Neuronal stem cell (in vitro differentiated cells): Measurements from ENCODE around the gene FOXP4.

Experiments used
- DNase-seq: peaks from one replicate; pipeline ENCODE4 v3.0.0-alpha.2; 2013; ENCODE audit warnings: low spot score
- H2AFZ ChIP-seq: one replicate; pipeline ENCODE4 v1.6.1; 2013; ENCODE audit warnings: mild to moderate bottlenecking, low read length, inconsistent platforms
- H2AK5ac ChIP-seq: 2 replicates; pipeline ENCODE4 v1.6.1; 2013; ENCODE audit warnings: low read depth, mild to moderate bottlenecking, inconsistent platforms, low read length, moderate library complexity, mixed read lengths
- H2BK120ac ChIP-seq: 2 replicates; pipeline ENCODE4 v1.6.1; 2013; ENCODE audit warnings: low read depth, mild to moderate bottlenecking, inconsistent platforms, low read length, moderate library complexity, mixed read lengths
- H2BK12ac ChIP-seq: one replicate; pipeline ENCODE4 v1.6.1; 2013; ENCODE audit warnings: low read length, inconsistent platforms
- H2BK15ac ChIP-seq: 2 replicates; pipeline ENCODE4 v1.6.1; 2013; ENCODE audit warnings: mild to moderate bottlenecking, low read length, inconsistent platforms, mixed read lengths
- H2BK5ac ChIP-seq: one replicate; pipeline ENCODE4 v1.6.1; 2013; ENCODE audit warnings: inconsistent platforms, mild to moderate bottlenecking, low read length, moderate library complexity
- H3K14ac ChIP-seq: one replicate; pipeline ENCODE4 v1.6.1; 2013; ENCODE audit warnings: low read length, inconsistent platforms
- H3K18ac ChIP-seq: 2 replicates; pipeline ENCODE4 v1.6.1; 2013; ENCODE audit warnings: low read length, inconsistent platforms
- H3K23ac ChIP-seq: 2 replicates; pipeline ENCODE4 v1.6.1; 2013; ENCODE audit warnings: low read depth, mild to moderate bottlenecking, mixed read lengths, low read length, inconsistent platforms; ENCODE audit not compliant: poor library complexity
- H3K27ac ChIP-seq: replicated peaks from 3 replicates; pipeline ENCODE4 v1.5.1; 2013; ENCODE audit warnings: low read length, inconsistent platforms
- H3K27me3 ChIP-seq, 3 experiments: 2 replicates each; pipeline ENCODE4 v1.6.1; 2013; ENCODE audit warnings: low read length in 3 of 3, mild to moderate bottlenecking in 2 of 3, inconsistent platforms in 1 of 3, low read depth in 1 of 3, mixed read lengths in 1 of 3, moderate library complexity in 1 of 3; ENCODE audit not compliant: control insufficient read depth in 3 of 3, insufficient read depth in 3 of 3
- H3K36me3 ChIP-seq, 2 donors: replicated peaks in 1 of 2; 2 replicates each; pipeline ENCODE4 v1.6.1; 2013; ENCODE audit warnings: low read length in 2 of 2; ENCODE audit not compliant: control insufficient read depth in 2 of 2, insufficient read depth in 2 of 2
- H3K4ac ChIP-seq: 2 replicates; pipeline ENCODE4 v1.6.1; 2013; ENCODE audit warnings: inconsistent platforms, mild to moderate bottlenecking, low read length, moderate library complexity
- H3K4me1 ChIP-seq, 2 donors: 1 replicate in 1 of 2; 2 replicates in 1 of 2; pipeline ENCODE4 v1.6.1; 2013; ENCODE audit warnings: low read length in 2 of 2, low read depth in 1 of 2; ENCODE audit not compliant: control insufficient read depth in 2 of 2, insufficient read depth in 1 of 2
- H3K4me2 ChIP-seq: one replicate; pipeline ENCODE4 v1.6.1; 2013; ENCODE audit warnings: mild to moderate bottlenecking, low read length, inconsistent platforms; ENCODE audit not compliant: insufficient read depth, poor library complexity, severe bottlenecking
- H3K4me3 ChIP-seq, 2 donors: 2 replicates each; pipeline ENCODE4 v1.5.1; 2013; ENCODE audit warnings: low read length in 2 of 2, mild to moderate bottlenecking in 2 of 2, inconsistent platforms in 1 of 2, moderate library complexity in 1 of 2
- H3K79me1 ChIP-seq: one replicate; pipeline ENCODE4 v1.6.1; 2013; ENCODE audit warnings: low read depth, mild to moderate bottlenecking, inconsistent platforms, low read length, moderate library complexity
- H3K9ac ChIP-seq: one replicate; pipeline ENCODE4 v1.6.1; 2013; ENCODE audit warnings: mild to moderate bottlenecking, low read depth, low read length, inconsistent platforms; ENCODE audit not compliant: poor library complexity
- H3K9me3 ChIP-seq, 2 donors: replicated peaks in 1 of 2; 2 replicates each; pipeline versions ENCODE3 to v1.6.1; 2013; ENCODE audit warnings: low read length in 2 of 2, mild to moderate bottlenecking in 2 of 2, inconsistent platforms in 1 of 2, low read depth in 1 of 2, mixed read lengths in 1 of 2, moderate library complexity in 1 of 2; ENCODE audit not compliant: control insufficient read depth in 2 of 2, insufficient read depth in 1 of 2
- H4K8ac ChIP-seq: one replicate; pipeline ENCODE4 v1.6.1; 2013; ENCODE audit warnings: low read depth, mild to moderate bottlenecking, inconsistent platforms, low read length, moderate library complexity
- H4K91ac ChIP-seq: one replicate; pipeline ENCODE4 v1.6.1; 2013; ENCODE audit warnings: low read length, low read depth, mild to moderate bottlenecking, inconsistent platforms; ENCODE audit not compliant: poor library complexity
- WGBS, 2 donors: extraction: QIAGEN DNeasy Blood & Tissue Kit; methylation state at CpG; one replicate each; pipeline ENCODE4 v1.1.7; 2013; ENCODE audit warnings: missing lambda C conversion rate in 2 of 2, mixed read lengths in 1 of 2; ENCODE audit not compliant: insufficient read length in 2 of 2, insufficient replicate concordance in 1 of 2; ENCODE audit errors: extremely low coverage in 2 of 2; 5-methylcytosine and 5-hydroxymethylcytosine counted together

The FOXP4 gene

GRCh38 chr6:41531591-41532582 lies 14.3 kb upstream of the FOXP4 start:
- no CpG with 5 or more reads among the region's 22 CpGs for WGBS, 2 donors
- DNase-seq = no peak

GRCh38 chr6:41535766-41536165 lies 10.4 kb upstream of the FOXP4 start:
- no peak overlapping the region for H2BK15ac ChIP-seq
- no peaks in the 10 kb centered on the region for H3K36me3 ChIP-seq
- H3K9ac ChIP-seq = no peak overlapping the region
- H2BK12ac ChIP-seq = no peak overlapping the region
- no peak overlapping the region for H3K23ac ChIP-seq
- H3K79me1 ChIP-seq = no peaks in the 10 kb centered on the region
- H4K8ac ChIP-seq = no peak overlapping the region
- no peak overlapping the region for H2AK5ac ChIP-seq
- no peak overlapping the region for H3K4me2 ChIP-seq
- H3K14ac ChIP-seq = no peak overlapping the region
- no peak overlapping the region for H2AFZ ChIP-seq
- H3K4me1 ChIP-seq = peaks cover 5 to 6% of the 10 kb centered on the region in 2 donors
- H3K27ac ChIP-seq = no peak overlapping the region
- no peak overlapping the region for H4K91ac ChIP-seq
- no peak overlapping the region for H3K4ac ChIP-seq
- H3K27me3 ChIP-seq = no peaks in the 10 kb centered on the region
- DNase-seq = no peak
- no peak overlapping the region for H3K4me3 ChIP-seq
- no CpG with 5 or more reads among the region's 1 CpG for WGBS, 2 donors
- no peak overlapping the region for H2BK120ac ChIP-seq
- H3K9me3 ChIP-seq = no peaks in the 10 kb centered on the region
- no peak overlapping the region for H2BK5ac ChIP-seq
- no peak overlapping the region for H3K18ac ChIP-seq

More at GRCh38 chr6:41531591-41532582, 14.3 kb upstream of the FOXP4 start:
- Histone ChIP-seq H3K4me2 (no peak overlapping the region), H3K4me1 (peaks cover 11% of the 10 kb centered on the region in 2 donors), H3K9me3 (no peaks in the 10 kb centered on the region), H4K8ac (no peak overlapping the region), H2BK5ac (no peak overlapping the region), H3K27me3 (peaks cover 0 to 3% (median 0%) of the 10 kb centered on the region in 3 experiments), H2AFZ (no peak overlapping the region), H3K36me3 (no peaks in the 10 kb centered on the region), H3K9ac (peak overlapping the region; percentile 4), H4K91ac (no peak overlapping the region), H2AK5ac (peak overlapping the region; percentile 42), H3K27ac (no peak overlapping the region), H3K18ac (peak overlapping the region; percentile 65), H2BK12ac (no peak overlapping the region), H3K4ac (peak overlapping the region; percentile 27), H2BK120ac (no peak overlapping the region), H3K79me1 (no peaks in the 10 kb centered on the region), H3K14ac (peak overlapping the region; percentile 4), H3K4me3 (no peak overlapping the region), H3K23ac (peak overlapping the region; percentile 2), H2BK15ac (peak overlapping the region; percentile 59)

GRCh38 chr6:41536795-41537758 lies 9.1 kb upstream of the FOXP4 start:
- Histone ChIP-seq H4K91ac (no peak overlapping the region), H3K4me2 (no peak overlapping the region), H2BK5ac (no peak overlapping the region), H2AK5ac (no peak overlapping the region), H3K9ac (no peak overlapping the region), H3K23ac (no peak overlapping the region), H4K8ac (no peak overlapping the region), H3K4me1 (peaks cover 3 to 5% of the 10 kb centered on the region in 2 donors), H2BK15ac (no peak overlapping the region), H3K36me3 (no peaks in the 10 kb centered on the region), H3K14ac (no peak overlapping the region), H2BK120ac (no peak overlapping the region), H2AFZ (no peak overlapping the region), H3K4ac (no peak overlapping the region), H3K79me1 (no peaks in the 10 kb centered on the region), H2BK12ac (no peak overlapping the region), H3K9me3 (no peaks in the 10 kb centered on the region), H3K27ac (no peak overlapping the region), H3K4me3 (peak overlapping the region in 1 of 2 donors; percentile 50), H3K18ac (no peak overlapping the region), H3K27me3 (peaks cover 0 to 2% (median 0%) of the 10 kb centered on the region in 3 experiments)
- DNase-seq = no peak
- WGBS, 2 donors = no CpG with 5 or more reads among the region's 18 CpGs
